ENCODE data around the gene WWC2.
"Not testable (repeated sequence)": the region's sequence is repeated elsewhere in the genome, so short reads cannot be mapped to it uniquely, and the experiment has no call there.

Gene WWC2

DNA sequence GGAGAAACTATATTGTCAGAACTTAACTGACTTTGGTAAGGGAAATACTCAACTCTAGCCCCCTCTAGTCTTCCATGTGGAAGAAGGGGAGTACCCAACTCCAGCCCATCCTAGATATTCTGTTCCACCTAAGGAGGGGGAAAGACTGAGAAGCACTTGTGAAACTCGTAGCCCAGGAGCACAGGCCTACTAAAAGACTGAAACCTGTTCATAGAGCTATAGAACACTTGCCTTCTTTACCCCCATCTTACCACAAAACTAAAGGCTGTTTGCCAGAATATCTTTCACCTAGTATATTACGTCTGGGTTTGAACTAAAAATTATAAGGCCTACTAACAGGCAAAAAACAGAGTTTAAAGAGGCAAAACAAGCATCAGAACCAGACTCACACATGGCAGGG, 205.5 kb downstream of the WWC2 start:
- DNase-seq: no peak

DNA sequence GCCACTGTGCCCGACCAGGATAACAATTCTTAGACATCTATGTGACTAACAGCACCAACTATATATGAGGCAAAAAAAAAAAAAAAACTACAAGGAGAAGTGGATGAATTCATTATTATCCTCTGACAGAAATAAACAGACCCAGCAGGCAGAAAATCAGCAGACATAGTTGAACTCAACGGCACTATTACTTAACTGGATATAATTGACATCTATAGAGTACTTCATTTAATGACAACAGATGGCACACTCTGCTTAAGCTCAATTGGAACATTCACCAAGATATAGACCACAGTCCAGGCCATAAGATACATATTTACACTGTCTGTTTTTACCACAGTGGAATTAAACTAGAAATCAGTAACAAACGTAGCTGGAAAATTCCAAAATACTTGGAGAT, 207.8 kb downstream of the WWC2 start:
- DNase-seq: no peak

DNA sequence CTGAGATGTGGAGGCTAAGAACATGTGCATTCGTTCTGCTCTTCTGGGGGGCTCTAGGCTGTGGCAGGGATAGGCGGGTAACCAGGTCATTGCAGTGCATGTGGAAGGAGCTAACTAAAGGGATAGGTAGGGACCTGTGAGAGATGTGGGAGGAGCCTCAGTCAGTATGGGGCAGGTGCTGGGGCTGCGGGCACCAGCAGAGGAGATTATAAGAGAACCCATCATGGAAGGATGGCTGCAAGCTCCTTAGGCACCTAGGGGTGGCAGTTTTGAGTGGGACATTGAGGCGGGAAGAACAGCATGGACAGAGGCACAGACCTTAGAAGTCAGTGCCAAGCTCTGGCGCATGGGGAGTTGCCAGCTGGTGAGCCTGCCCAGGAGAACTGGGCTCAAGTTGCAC, 213.8 kb downstream of the WWC2 start:
- no peak for DNase-seq

DNA sequence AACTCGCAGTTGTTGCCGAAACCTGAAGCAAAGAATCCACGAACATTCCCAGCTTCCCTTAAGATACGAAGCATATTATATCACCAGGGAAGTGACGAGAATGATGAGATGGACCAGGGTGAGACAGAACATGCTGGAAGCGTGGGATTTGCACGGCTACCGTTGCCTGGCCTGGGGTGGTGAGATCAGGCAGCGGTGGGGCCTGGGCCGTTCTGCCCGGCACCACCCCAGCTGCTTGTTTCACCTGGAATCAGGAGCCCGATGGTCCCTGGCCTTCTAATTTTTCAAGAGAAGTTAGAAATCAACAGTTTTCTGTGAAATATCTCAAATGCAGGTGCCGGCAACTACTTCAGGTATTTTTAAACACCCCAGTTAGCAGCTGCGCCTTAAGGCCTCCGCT, 215.3 kb downstream of the WWC2 start:
- DNase-seq: no peak

DNA sequence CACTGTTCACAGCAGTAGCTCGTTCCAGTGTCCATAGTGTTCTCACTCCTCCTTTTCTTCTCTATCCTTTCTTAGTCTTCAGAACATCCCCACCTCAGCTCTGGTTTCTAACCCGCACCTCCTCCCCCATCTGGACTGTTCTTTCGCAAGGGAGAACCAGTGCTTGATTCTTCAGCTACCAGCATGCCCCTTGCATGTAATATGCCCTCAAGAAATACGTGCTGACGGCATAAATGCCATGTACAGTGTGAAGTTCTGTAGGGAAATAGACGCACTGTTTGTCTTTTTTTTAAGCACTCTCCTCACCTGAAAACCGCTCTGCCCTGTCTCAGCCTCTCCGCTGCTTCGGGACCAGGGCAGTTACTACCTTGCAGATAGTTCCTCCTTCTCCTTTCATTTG, 215.7 kb downstream of the WWC2 start:
- DNase-seq: no peak

DNA sequence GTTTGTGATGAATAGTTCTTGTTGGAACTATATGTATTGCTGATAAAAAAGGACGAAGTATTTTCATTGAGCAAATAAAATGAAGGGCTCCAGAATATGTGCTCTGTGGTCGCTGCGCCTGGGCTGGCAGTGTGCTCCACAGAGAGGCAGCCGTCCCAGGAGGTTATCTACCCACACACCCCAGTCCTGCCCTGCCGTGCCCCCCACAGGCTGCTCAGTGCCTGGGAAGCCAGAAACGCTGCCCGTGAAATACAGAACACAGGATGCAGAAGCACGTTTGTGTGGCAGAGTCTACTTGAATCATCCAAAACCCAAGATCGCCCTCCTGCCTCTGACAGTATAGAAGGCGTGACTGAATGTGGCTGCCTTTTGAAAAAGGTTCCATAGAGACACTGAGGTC, 219.6 kb downstream of the WWC2 start:
- DNase-seq: no peak

DNA sequence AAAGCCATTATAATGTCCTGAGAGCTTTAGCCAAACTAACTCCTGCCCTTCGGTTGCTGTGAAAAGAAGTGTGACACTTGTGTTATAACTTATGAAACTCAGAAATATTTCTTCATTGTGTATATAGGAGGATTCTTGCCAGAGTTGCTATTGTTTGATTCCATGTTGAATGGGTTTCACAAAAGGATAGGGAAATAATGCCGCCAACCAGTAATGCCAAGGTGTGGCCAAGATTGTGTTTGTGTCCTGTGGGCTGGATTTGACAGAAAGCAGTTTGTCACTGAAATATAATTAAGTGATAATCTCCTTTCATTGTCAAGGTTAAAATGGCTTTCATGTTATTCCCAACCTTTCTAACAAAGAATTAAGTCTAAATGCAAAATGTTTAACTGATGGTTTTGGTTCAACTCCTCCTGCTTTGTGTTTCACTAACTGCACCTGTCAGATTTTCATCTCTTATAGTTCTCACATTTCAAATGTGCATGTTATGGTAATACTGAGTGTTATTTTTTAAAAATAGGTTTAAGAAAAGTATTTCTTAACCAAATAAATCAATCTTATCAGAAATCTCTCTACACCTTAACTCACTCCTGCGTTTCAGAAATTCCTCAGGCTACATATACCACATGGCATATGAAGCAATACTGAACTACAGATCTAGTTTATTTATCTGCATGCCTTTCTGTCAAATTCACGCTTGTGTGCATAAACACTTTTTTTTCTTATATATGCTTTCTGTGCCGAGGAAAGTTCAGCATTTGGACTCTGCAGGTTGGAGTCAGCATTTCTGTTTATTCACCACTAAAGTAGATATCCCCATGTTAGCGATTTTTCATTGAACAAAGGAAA, 221.4 kb downstream of the WWC2 start, which contains the start of gene CLDN22:
Gene CLDN22, minus strand, starts transcription at position 66 of the 849 bp plus-strand sequence. Its CDS starts 58 bp downstream, at position 8.
- DNase-seq: no peak

DNA sequence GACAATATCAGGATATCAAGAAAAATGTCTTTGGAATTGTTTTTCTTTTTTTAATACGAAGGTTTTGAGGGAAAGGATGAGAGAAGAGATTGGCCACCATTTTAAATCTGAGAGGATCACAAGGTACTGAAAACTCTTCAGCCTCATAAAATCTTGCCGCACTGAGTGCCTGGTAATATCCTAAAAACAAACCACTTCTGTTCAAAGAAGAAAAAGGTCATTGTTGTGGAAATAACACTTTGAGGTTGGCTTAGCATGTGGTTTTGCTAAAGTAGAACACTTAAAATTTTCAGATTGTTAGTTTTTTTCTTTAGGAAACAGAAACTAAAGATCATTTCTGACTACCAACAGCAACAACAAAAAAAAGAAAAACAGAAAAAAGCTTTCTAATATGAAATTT, 222.0 kb downstream of the WWC2 start:
- no peak for DNase-seq

DNA sequence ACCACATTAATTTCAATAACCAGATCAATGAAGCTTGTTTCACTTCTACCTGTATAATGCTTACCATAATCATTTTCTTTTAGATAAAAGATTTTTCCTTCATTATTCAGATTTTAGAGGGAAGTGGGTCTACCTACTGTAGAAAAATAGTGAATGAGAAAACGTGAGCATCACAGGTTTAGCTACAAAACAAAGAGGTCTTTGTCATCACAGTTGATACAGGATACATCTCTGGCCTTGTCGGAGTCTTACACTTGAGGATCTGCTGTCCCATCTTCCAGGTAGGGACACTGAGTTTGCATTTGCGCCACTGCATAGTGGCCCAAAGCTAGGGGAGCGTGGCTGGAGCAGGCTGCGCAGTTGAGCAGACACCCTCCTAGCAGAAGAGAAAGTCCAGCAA, 222.5 kb downstream of the WWC2 start:
- DNase-seq: no peak

DNA sequence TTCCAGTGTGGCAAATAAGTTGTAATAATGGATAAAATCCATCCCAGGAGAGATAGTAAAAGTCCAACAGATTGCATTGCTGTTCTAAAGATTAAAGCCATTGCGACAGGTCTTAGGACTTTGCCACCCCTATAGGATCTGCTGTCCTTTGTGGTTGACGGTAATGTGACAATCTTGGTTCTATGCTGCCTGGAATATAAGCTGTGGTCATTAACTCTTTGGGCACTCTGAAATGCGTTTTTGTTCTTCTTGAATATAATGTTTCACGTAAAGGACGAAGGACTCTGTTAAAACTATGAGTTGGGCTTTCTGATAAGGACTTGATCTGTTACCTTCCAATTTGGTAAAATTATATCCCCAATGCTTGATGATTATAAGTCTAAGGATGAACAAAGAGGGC, 223.3 kb downstream of the WWC2 start, which contains the start of gene CLDN24:
Gene CLDN24, minus strand, starts transcription at position 101 of the 400 bp plus-strand sequence. Its CDS starts 0 bp downstream, at position 101.
- no peak for DNase-seq

DNA sequence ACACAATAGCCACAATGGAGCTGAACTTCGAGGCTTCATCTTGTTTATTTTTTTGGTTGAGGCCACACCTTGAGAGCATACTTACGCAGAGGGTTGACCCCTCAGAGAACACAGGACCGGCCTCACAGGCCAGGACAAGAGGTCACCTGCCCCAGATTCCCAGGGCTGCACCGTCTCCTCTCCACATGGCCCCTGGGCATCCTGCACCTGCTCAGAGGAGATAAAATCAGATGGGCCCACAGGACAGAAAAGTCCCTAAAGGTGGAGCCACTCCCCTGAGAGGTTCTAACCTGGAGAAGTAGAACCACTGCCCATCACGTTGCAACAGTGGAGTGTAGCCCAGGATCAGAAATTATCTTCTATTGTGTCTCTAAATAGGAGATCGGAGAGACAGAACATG, 224.2 kb downstream of the WWC2 start:
- no peak for DNase-seq

DNA sequence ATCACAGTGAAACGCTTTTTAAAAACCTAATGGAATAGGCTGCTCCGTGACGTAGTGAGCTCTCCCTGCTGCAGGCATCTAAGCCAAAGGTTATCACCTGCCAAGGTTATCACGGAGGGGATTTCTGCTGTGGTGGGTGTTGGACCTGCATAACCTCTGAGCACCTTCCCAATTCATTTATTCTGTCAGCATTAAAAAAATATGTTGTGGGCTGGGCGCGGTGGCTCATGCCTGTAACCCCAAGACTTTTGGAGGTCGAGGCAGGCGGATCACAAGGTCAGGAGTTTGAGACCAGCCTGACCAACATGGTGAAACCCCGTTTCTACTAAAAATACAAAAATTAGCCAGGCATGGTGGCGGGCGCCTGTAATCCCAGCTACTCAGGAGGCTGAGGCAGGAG, 225.0 kb downstream of the WWC2 start:
- not testable (repeated sequence) for DNase-seq

DNA sequence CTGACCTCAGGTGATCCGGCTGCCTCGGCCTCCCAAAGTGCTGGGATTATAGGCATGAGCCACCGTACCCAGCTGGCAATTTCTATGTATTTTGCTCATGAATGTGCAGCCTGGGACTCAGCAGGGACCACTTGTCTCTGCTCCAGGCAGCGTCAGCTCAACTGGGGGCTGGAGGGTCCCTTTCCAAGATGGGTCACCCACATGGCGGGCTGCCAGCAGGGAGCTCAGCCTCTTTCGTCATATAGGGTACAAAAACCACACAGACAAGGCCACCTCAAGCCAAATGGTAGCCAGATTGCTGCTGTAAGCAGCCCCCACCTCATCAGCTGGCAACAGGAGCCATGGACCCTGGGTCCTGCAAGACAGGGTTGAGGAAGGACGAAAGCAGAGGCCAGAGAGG, 225.6 kb downstream of the WWC2 start:
- DNase-seq: no peak

DNA sequence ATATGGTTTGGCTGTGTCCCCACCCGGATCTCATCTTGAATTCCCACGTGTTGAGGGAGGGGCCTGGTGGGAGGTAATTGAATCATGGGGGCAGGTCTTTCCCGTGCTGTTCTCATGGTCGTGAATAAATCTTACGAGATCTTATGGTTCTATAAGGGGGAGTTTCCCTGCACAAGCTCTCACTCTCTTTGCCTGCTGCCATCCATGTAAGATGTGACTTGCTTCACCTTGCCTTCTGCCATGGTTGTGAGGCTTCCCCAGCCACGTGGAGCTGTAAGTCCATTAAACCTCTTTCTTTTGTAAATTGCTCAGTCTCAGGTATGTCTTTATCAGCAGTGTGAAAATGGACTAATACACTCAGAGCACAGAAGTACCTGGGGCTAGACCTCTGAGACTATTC, 227.3 kb downstream of the WWC2 start:
- DNase-seq: not testable (repeated sequence)

DNA sequence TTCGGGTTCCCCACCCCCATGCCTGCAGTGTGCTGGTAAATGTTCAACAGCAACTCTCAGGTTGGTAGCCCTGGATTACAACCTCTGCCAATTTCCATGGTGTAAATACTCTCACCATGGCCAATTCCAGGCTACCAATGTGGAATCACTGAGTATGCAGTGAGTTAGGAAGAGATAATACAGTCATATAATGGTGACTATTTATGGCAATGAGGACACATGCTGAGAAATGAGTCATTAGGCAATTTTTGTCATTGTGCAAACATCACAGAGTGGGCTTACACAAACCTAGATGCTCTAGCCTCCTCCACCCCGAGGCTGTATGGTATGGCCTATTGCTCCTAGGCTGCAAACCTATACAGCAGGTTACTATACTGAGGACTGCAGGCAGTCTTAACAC, 227.8 kb downstream of the WWC2 start:
- DNase-seq: no peak

DNA sequence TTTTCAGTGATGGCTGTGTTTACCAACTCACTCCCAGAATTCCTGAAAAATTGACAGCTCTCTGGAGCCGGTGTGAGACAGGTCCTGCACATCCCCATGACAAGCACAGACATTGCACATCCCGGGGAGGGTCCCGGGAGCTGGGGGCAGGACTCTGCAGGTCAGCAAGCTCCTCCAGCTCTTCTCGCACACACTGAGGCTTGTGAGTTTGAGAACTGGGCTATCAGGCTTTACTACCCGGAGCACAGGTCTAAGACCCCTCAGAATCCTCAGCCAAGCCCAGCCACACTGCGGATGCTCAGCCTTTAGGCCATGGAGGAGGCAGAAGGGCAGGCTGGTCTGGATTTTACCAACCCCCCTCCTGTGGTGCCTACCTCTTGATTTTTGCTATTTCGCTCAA, 228.8 kb downstream of the WWC2 start:
- DNase-seq: no peak

DNA sequence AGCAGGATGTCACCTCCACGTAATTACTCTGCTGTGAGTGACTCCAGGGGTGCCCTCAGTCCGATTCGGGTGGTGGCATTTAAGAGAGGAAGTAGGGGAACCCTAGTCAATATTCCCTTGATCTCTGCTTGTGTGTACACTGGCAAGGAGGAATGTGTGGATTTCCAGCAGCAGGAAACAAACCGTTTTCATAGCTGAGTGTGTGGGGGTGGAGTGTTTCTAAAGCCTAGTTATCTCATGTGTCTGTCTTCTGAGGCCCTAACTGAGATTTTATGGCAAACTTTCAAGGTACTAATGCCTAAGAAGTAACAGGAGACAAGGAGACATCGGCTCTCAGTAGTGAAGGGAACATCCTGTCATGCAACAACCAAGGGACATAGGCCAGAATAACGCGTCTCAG, 229.8 kb downstream of the WWC2 start:
- DNase-seq: no peak

DNA sequence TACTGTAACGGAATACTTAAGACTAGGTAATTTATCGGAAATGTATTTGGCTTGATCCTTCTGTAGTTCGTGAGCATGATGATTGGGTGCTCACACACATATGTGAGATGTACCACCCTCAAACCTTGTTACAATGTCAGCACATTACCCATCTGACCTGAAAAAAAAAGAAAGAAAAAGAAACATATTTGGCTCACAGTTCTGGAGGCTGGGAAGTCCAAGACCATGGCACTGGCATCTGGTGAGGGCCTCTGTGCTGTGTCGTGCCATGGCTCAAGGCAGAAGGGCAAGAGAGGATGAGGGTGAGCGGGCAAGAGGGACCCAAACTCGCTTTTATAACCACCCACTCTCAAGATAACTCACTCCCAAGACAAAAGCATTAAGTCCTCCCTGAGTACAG, 230.2 kb downstream of the WWC2 start:
- DNase-seq: no peak

DNA sequence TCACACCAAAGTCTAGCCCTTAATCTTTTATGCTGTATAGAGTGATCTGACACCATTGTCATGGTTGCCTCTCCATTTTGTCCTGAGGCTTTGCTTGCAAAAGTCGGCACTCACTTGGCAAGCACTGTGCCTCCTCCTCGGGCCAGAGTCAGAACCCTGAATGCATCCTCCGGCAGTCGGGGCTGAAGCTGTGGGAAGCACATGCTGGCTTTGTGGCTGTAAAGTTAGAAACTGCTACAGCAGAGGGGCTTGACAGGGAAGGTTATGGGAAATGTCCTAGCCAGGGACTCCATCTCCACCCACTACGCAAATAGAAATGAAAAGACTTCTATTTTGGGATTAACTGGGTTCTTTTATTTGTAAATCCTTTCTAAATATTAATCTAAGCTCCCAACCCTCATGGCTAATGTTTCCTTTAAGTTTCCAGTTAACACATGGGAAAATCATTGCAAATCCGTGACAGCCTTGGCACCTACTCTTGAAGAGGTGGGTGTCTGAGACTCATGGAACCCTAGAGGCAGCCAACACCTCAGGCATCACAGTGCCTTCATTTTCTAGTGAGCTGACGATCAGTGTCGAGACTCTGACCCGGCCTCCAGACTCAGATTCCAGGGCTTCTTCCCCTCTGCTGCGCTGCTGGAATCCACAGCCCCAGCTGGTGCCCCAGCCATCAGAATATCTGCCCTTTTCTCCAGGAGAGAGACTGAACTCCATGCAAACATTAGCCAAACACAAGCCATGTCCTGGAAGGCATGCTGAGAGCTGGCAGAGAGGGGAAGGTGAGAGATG, 231.1 kb downstream of the WWC2 start:
- DNase-seq: no peak

DNA sequence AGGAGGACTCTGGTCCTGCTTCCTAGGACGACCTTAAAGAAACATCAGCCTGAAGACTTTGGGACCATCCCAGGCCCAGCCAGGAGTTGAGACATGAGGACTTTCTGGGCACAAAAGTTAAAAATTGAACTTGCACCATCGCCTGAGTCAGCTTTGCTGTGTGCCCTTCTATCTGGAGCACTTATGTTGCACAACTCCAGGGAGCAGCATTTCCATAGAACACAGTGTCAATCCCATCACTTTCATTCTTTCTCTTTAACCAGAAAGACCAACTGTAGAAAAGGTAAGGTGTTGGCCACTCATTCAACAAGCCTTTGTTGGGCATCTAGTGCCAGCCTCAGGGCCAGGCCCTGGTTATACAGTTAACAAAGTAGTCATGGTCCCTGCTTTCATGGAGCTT, 231.8 kb downstream of the WWC2 start:
- no peak for DNase-seq

DNA sequence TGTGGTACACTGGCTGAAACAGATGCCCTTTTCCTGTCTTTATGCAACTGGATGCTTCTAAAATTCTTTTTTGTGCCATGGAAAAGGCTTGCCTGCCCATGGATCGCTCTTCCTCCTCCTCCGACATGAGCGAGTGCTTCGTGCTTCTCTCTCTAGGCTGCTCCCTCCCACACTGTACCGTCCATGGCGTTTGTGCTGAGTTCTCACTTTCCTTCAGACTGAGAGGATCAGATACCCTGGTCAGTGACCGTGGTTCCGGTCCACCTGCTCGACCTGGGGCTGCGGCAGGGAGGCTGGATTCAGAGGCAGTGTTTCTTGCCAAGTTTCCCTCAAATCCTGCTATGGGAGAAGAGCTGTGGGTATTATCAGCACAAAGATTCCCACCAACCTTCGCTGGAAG, 233.4 kb downstream of the WWC2 start:
- DNase-seq: no peak

DNA sequence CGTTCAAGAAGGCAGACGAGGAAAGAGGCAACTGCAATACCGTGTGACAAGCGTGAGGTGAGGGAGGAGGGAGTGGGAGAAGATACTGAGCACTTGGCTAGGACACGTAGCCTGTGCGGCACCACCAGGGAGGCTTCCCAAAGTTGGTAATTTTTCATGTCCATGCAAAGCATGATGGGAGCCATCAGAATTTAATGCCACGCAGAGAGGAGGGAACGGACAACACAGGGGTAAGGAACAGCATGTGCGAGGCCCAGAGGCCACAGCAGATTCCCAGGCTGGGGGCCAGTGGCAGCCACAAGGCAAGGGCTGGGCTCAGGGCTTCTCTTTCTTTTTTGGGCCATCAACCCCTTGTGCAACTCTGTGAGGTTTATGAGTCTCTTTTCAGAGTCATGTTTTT, 234.1 kb downstream of the WWC2 start:
- DNase-seq: no peak

DNA sequence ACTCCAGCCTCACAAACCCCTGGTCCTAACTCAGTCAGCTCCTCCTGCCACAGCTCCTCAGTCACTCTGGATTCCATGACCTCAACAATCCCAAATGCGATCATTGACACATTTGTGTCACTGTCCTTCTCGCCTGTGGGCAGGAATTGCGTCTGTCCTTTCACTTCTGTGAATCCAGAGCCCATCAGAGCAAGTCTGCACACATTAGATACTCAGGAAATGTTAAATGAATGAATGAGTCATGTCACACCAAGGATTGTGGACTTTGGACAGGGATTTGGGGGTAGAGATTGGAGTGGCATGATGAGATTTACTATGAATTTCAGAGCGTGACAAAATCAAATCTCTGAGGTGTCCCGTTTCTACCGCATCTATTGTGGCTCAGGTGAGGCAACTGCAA, 234.9 kb downstream of the WWC2 start:
- no peak for DNase-seq

DNA sequence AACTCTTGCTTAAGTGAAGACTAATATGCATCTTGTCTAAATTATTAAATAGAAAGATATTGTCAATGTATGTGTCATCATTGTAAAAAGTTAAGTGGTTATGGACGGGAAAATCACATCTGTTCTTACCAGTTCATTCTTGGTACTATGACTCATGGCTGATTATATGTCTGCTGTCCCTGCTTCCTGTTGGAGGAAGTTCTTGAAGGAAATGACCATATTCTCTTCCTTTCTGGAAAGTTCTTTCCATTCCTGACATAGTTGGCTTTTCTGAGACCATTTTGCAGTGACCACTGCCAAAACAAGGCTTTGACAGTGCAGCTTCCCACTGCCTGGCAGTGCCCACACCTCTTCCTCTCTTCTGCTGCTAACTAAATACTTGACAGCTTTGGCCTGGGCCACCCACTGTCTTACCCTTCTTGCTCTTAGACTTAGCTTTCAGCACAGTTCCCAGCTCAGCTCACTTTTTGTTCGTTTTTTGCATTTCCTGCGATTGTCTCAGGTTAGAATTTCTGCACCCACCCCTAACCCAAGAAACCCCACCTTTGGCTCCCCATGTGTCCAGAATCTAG, 236.4 kb downstream of the WWC2 start:
- no peak for DNase-seq
